Endothelial cell of umbilical vein (primary cell): Measurements from ENCODE around the gene TMPRSS11E. TPM values are rescaled to one million over a fixed set of nuclear protein-coding genes. Genes with fewer than 3 reads are reported as not detected.

Source experiments
- BruUV-seq: library from RNA; stranded (reverse); fragments of 400-500 nt; replicated peaks from 2 replicates; lab custom pipeline; 2021; lab: Mats Ljungman, UMichigan
- CTCF ChIA-PET: fragments of 300-600, 350-600 bp; sonication (Branson Sonifier 250); formaldehyde crosslinking; loops from one replicate; lab custom pipeline; 2021; ENCODE audit warnings: antibody characterized with exemption, inconsistent platforms; lab: Charles Lee
- POLR2A ChIA-PET: fragments of 300-600, 350-600 bp; sonication (Branson Sonifier 250); formaldehyde crosslinking; loops from one replicate; lab custom pipeline; 2021; ENCODE audit warnings: antibody characterized with exemption, inconsistent platforms; lab: Charles Lee
- DNase-seq: peaks from one replicate; pipeline ENCODE4 v3.0.0-alpha.2; 2011; ENCODE audit warnings: low read depth, low spot score
- FAIRE-seq: peaks from 2 replicates; lab custom pipeline; 2011; peaks lifted over from hg19 to GRCh38; lab: Jason Lieb, UNC
- H2AFZ ChIP-seq: 2 replicates; pipeline ENCODE4 v1.6.0; 2012; ENCODE audit warnings: low read depth, low read length, control low read depth, inconsistent platforms
- H3K27ac ChIP-seq: 2 replicates; pipeline ENCODE4 v1.5.1; 2011; ENCODE audit warnings: low read depth, mild to moderate bottlenecking, control low read depth, low read length, moderate library complexity; ENCODE audit not compliant: insufficient read depth
- H3K27me3 ChIP-seq, 2 experiments: 2 replicates each; pipeline versions ENCODE4 v1.6.0 to v1.6.1; 2011; ENCODE audit warnings: low read length in 2 of 2, mixed read lengths in 1 of 2; ENCODE audit not compliant: control insufficient read depth in 2 of 2, insufficient read depth in 2 of 2
- H3K36me3 ChIP-seq, 2 experiments: 2 replicates in 1 of 2; 3 replicates in 1 of 2; pipeline ENCODE4 v1.5.1; 2011; ENCODE audit warnings: low read length in 2 of 2, mild to moderate bottlenecking in 1 of 2, moderate library complexity in 1 of 2; ENCODE audit not compliant: control insufficient read depth in 2 of 2, insufficient read depth in 2 of 2; ENCODE audit errors: extremely low read depth in 1 of 2
- H3K4me1 ChIP-seq: 3 replicates; pipeline ENCODE4 v1.5.1; 2011; ENCODE audit warnings: mild to moderate bottlenecking, low read length; ENCODE audit not compliant: control insufficient read depth, insufficient read depth; ENCODE audit errors: extremely low read depth
- H3K4me2 ChIP-seq: 2 replicates; pipeline ENCODE4 v1.6.1; 2011; ENCODE audit warnings: low read length, control low read depth, mixed read lengths; ENCODE audit not compliant: insufficient read depth
- H3K4me3 ChIP-seq, 3 experiments: fragments of 200-600 bp in 1 of 3; sonication (generic), shearing (Covaris generic) in 1 of 3; replicated peaks in 1 of 3; 2 replicates each; pipeline ENCODE4 v1.5.1; 2011 to 2016; ENCODE audit warnings: control low read depth in 3 of 3, low read length in 3 of 3, mild to moderate bottlenecking in 2 of 3, inconsistent platforms in 1 of 3, low read depth in 1 of 3, moderate library complexity in 1 of 3; ENCODE audit not compliant: insufficient read depth in 1 of 3
- H3K79me2 ChIP-seq: 2 replicates; pipeline ENCODE4 v1.6.0; 2012; ENCODE audit warnings: low read length, inconsistent platforms; ENCODE audit not compliant: control insufficient read depth, insufficient read depth
- H3K9ac ChIP-seq: replicated peaks from 2 replicates; pipeline ENCODE3; 2011; ENCODE audit warnings: low read length, control low read depth; ENCODE audit not compliant: insufficient read depth; ENCODE audit errors: extremely low read depth
- H3K9me1 ChIP-seq: replicated peaks from 3 replicates; pipeline ENCODE4 v1.6.0; 2011; ENCODE audit warnings: mild to moderate bottlenecking, low read length; ENCODE audit not compliant: control insufficient read depth, insufficient read depth; ENCODE audit errors: extremely low read depth
- H3K9me3 ChIP-seq: replicated peaks from 2 replicates; pipeline ENCODE4 v1.5.1; 2012; ENCODE audit warnings: low read length, inconsistent platforms; ENCODE audit not compliant: control insufficient read depth, insufficient read depth
- H4K20me1 ChIP-seq: replicated peaks from 2 replicates; pipeline ENCODE3; 2011; ENCODE audit warnings: mild to moderate bottlenecking, low read length; ENCODE audit not compliant: control insufficient read depth, insufficient read depth; ENCODE audit errors: extremely low read depth
- EZH2 ChIP-seq: IDR thresholded peaks from 2 replicates; pipeline ENCODE4 v1.6.1; 2012; ENCODE audit warnings: borderline replicate concordance, low read depth, mild to moderate bottlenecking, moderate library complexity, low read length, inconsistent platforms; ENCODE audit not compliant: severe bottlenecking
- FOS ChIP-seq: IDR thresholded peaks from 2 replicates; pipeline ENCODE4 v1.6.1; 2011; ENCODE audit warnings: mild to moderate bottlenecking, low read length, moderate library complexity, borderline replicate concordance; ENCODE audit not compliant: insufficient read depth
- GATA2 ChIP-seq: IDR thresholded peaks from 2 replicates; pipeline ENCODE4 v1.7.0; 2011; ENCODE audit warnings: low read depth, mild to moderate bottlenecking, moderate library complexity, mixed read lengths, low read length; ENCODE audit not compliant: insufficient read length, insufficient read depth
- MAX ChIP-seq: IDR thresholded peaks from 2 replicates; pipeline ENCODE4 v1.6.1; 2011; ENCODE audit not compliant: insufficient read depth, insufficient read length
- MYC ChIP-seq: IDR thresholded peaks from one replicate; pipeline ENCODE4 v1.6.1; 2011; ENCODE audit warnings: mild to moderate bottlenecking, low read depth, low read length
- POLR2A ChIP-seq: IDR thresholded peaks from 2 replicates; pipeline ENCODE4 v1.6.1; 2012; ENCODE audit warnings: low read depth, mild to moderate bottlenecking, control low read depth, low read length
- dilution Hi-C: fragments of 300-500 bp; cut with MboI; formaldehyde crosslinking; loops from one replicate; pipeline ENCODE4 v1.15.0; 2019; ENCODE audit warnings: low sequenced_read_pairs; ENCODE audit not compliant: extremely low pct_ligation_motif_present
- intact Hi-C: fragments of 100-400 bp; cut with micrococcal nuclease; formaldehyde crosslinking; loops from one replicate; pipeline ENCODE4 v1.10.0; 2022
- polyA plus RNA-seq, 4 experiments: library from polyadenylated mRNA; depleted of rRNA in 3 of 4; stranded (reverse) in 3 of 4; unstranded in 1 of 4; fragments of >200 nt; gene quantifications; 2 replicates each; pipeline versions ENCODE4 v1.2.1 to v1.2.3, GENCODE V29; 2011 to 2012; ENCODE audit warnings: missing spikeins in 1 of 4
- total RNA-seq: library from RNA; stranded (reverse); gene quantifications from 2 replicates; pipeline ENCODE4 v1.2.3, GENCODE V29; 2021

Gene TMPRSS11E
- total and polyA plus RNA-seq, 2 donors (not counting 3 experiments of a cell fraction or from before 2014, with no cell fraction given): not detected

DNA sequence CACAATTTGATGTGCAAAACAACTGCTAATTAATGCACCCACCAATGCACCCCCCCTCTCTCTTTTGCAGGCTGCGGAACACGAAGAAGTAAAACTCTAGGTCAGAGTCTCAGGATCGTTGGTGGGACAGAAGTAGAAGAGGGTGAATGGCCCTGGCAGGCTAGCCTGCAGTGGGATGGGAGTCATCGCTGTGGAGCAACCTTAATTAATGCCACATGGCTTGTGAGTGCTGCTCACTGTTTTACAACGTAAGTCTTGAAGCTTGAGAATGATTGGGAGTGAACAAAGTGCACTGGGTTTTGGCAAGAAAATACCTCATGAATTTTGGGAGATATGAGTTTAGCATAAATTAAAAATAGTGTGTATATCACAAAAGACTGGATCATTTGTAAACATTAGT is 28.9 kb downstream of the TMPRSS11E start:
- Histone ChIP-seq H3K4me2 (no peak overlapping the region), H3K27me3 (no peaks in the 10 kb centered on the region), H2AFZ (no peak overlapping the region), H3K4me3 (no peak overlapping the region), H3K4me1 (no peaks in the 10 kb centered on the region), H3K9ac (no peak overlapping the region), H3K9me1 (no peaks in the 10 kb centered on the region), H3K9me3 (no peaks in the 10 kb centered on the region), H3K36me3 (no peaks in the 10 kb centered on the region), H3K79me2 (no peaks in the 10 kb centered on the region), H3K27ac (no peak overlapping the region), H4K20me1 (no peaks in the 10 kb centered on the region)
- dilution Hi-C loops: no loop called here
- no TSS peak for BruUV-seq
- intact Hi-C loops: no loop called here
- POLR2A ChIA-PET: no interaction called here
- no peak for DNase-seq
- FAIRE-seq: no peak
- no peak for TF ChIP-seq EZH2
- no peak for TF ChIP-seq POLR2A
- no peak for TF ChIP-seq GATA2
- TF ChIP-seq MAX: no peak
- no peak for TF ChIP-seq FOS
- CTCF ChIA-PET: no interaction called here

GRCh38 chr4:68489338-68489737 is 42.1 kb downstream of the TMPRSS11E start:
- H3K27ac ChIP-seq: no peak overlapping the region
- no peak overlapping the region for H3K9ac ChIP-seq
- no peak overlapping the region for H3K4me2 ChIP-seq
- CTCF ChIA-PET: no interaction called here
- FAIRE-seq (no peak), DNase-seq (no peak)
- H3K9me1 ChIP-seq: no peaks in the 10 kb centered on the region
- no peaks in the 10 kb centered on the region for H3K79me2 ChIP-seq
- dilution Hi-C loops: no loop called here
- TF ChIP-seq GATA2: no peak
- no peak for TF ChIP-seq MAX
- TF ChIP-seq POLR2A: no peak
- no peak for TF ChIP-seq FOS
- TF ChIP-seq MYC: no peak
- no peaks in the 10 kb centered on the region for H4K20me1 ChIP-seq
- H3K27me3 ChIP-seq: no peaks in the 10 kb centered on the region
- intact Hi-C loops: no loop called here
- BruUV-seq: no TSS peak
- no peaks in the 10 kb centered on the region for H3K36me3 ChIP-seq
- H3K9me3 ChIP-seq: no peaks in the 10 kb centered on the region
- H3K4me3 ChIP-seq: no peak overlapping the region
- no peaks in the 10 kb centered on the region for H3K4me1 ChIP-seq
- no peak overlapping the region for H2AFZ ChIP-seq
- POLR2A ChIA-PET: no interaction called here
